Mucosa of stomach (tissue), 1 donor: Measurements from ENCODE around the gene CEP44.
"Not testable (repeated sequence)": the region's sequence is repeated elsewhere in the genome, so short reads cannot be mapped to it uniquely, and the experiment has no call there.

Experiments
- H3K27me3 ChIP-seq: one replicate; pipeline ENCODE4 v1.7.0; 2013; ENCODE audit warnings: mild to moderate bottlenecking, low read length; ENCODE audit not compliant: control insufficient read depth, insufficient read depth
- H3K36me3 ChIP-seq: one replicate; pipeline ENCODE4 v1.7.0; 2013; ENCODE audit warnings: low read length; ENCODE audit not compliant: control insufficient read depth, insufficient read depth
- H3K4me1 ChIP-seq: one replicate; pipeline ENCODE4 v1.7.0; 2013; ENCODE audit warnings: mild to moderate bottlenecking, low read length; ENCODE audit not compliant: control insufficient read depth, insufficient read depth
- H3K4me3 ChIP-seq: one replicate; pipeline ENCODE4 v1.7.0; 2013; ENCODE audit warnings: low read length
- H3K9ac ChIP-seq: one replicate; pipeline ENCODE4 v1.7.0; 2013; ENCODE audit warnings: mild to moderate bottlenecking, low read length, moderate library complexity
- H3K9me3 ChIP-seq: one replicate; pipeline ENCODE4 v1.7.0; 2013; ENCODE audit warnings: mild to moderate bottlenecking, low read length, moderate library complexity; ENCODE audit not compliant: control insufficient read depth
- donor health status: Pancreatic carcinoma.

Gene CEP44

GRCh38 chr4:174378951-174379350 lies 95.2 kb downstream of the CEP44 start:
- Histone ChIP-seq H3K27me3 (no peaks in the 10 kb centered on the region), H3K9ac (no peak overlapping the region), H3K4me3 (no peak overlapping the region), H3K4me1 (peaks cover 19% of the 10 kb centered on the region), H3K36me3 (no peaks in the 10 kb centered on the region), H3K9me3 (no peaks in the 10 kb centered on the region)

GRCh38 chr4:174380206-174380605 lies 96.5 kb downstream of the CEP44 start:
- peaks cover 19% of the 10 kb centered on the region for H3K4me1 ChIP-seq
- H3K4me3 ChIP-seq, H3K9ac ChIP-seq, H3K36me3 ChIP-seq, H3K27me3 ChIP-seq, H3K9me3 ChIP-seq: not testable (repeated sequence)

GRCh38 chr4:174380699-174381439 lies 97.2 kb downstream of the CEP44 start:
- H3K27me3 ChIP-seq: no peaks in the 10 kb centered on the region
- H3K4me1 ChIP-seq: peaks cover 19% of the 10 kb centered on the region
- no peaks in the 10 kb centered on the region for H3K9me3 ChIP-seq
- H3K36me3 ChIP-seq: no peaks in the 10 kb centered on the region
- H3K4me3 ChIP-seq: no peak overlapping the region
- no peak overlapping the region for H3K9ac ChIP-seq

- no peak overlapping the region for H3K4me3 ChIP-seq
- no peaks in the 10 kb centered on the region for H3K27me3 ChIP-seq
- H3K9me3 ChIP-seq: no peaks in the 10 kb centered on the region
- H3K4me1 ChIP-seq: peaks cover 16% of the 10 kb centered on the region
- H3K9ac ChIP-seq: no peak overlapping the region
- H3K36me3 ChIP-seq: no peaks in the 10 kb centered on the region
These were observed 97.7 kb downstream of the CEP44 start for GRCh38 chr4:174381440-174381800.
